ENCODE measurements around the gene COMT. TPM values are rescaled to one million over a fixed set of nuclear protein-coding genes. Genes with fewer than 3 reads are reported as not detected.

Gene COMT
- total RNA-seq, 2 donors from 2014 or later: 26.6 to 27.8 TPM

- Mint-ChIP-seq H3K4me3 (no peak overlapping the region), H3K27ac (no peak overlapping the region)
- TF ChIP-seq CTCF (conservative IDR thresholded peaks at IDR 0.05): no peak
Measured at GRCh38 chr22:20008221-20008995, 66.8 kb downstream of the COMT start.

GRCh38 chr22:20009018-20009491, 67.5 kb downstream of the COMT start:
- DNase-seq: peak; percentile 42
- H3K4me1 Mint-ChIP-seq: peaks cover 4% of the 10 kb centered on the region
- H3K4me3 ChIP-seq (ENCODE audit: low read length): no peak overlapping the region
- H3K27ac Mint-ChIP-seq: no peak overlapping the region
- no peaks in the 10 kb centered on the region for H3K27me3 Mint-ChIP-seq (ENCODE audit: insufficient read depth)
- WGBS, 2 experiments (ENCODE audit: insufficient coverage in 1 of 2, insufficient read length in 1 of 2): 88 to 93% methylated on average over 4 to 9 of the region's 9 CpGs
- no peak for TF ChIP-seq CTCF (conservative IDR thresholded peaks at IDR 0.05)
- H3K4me1 ChIP-seq (ENCODE audit: control insufficient read depth, insufficient read depth, low read length): peaks cover 5% of the 10 kb centered on the region
- peaks cover 10% of the 10 kb centered on the region for H3K9me3 Mint-ChIP-seq
- no peak overlapping the region for H3K27ac ChIP-seq (ENCODE audit: low read depth, low read length)
- no peak overlapping the region for H3K4me3 Mint-ChIP-seq
- H3K36me3 Mint-ChIP-seq (ENCODE audit: low read depth): no peaks in the 10 kb centered on the region
- peaks cover 12% of the 10 kb centered on the region for H3K9me3 ChIP-seq (ENCODE audit: control insufficient read depth, low read length)
- no peak overlapping the region for H3K9ac ChIP-seq (ENCODE audit: extremely low read depth, low read length, poor library complexity, severe bottlenecking)
- no peaks in the 10 kb centered on the region for H3K36me3 ChIP-seq (ENCODE audit: control insufficient read depth, insufficient read depth, low read length)
- H3K27me3 ChIP-seq (ENCODE audit: control insufficient read depth, insufficient read depth, low read length, poor library complexity, severe bottlenecking): no peaks in the 10 kb centered on the region

More at GRCh38 chr22:20008221-20008995, 66.8 kb downstream of the COMT start:
- H3K9ac ChIP-seq (ENCODE audit: extremely low read depth, low read length, poor library complexity, severe bottlenecking): no peak overlapping the region
- peaks cover 4% of the 10 kb centered on the region for H3K36me3 Mint-ChIP-seq (ENCODE audit: low read depth)
- H3K9me3 Mint-ChIP-seq: peaks cover 16% of the 10 kb centered on the region
- no peaks in the 10 kb centered on the region for H3K36me3 ChIP-seq (ENCODE audit: control insufficient read depth, insufficient read depth, low read length)
- H3K4me1 ChIP-seq (ENCODE audit: control insufficient read depth, insufficient read depth, low read length): peaks cover 2% of the 10 kb centered on the region
- no peak overlapping the region for H3K4me3 ChIP-seq (ENCODE audit: low read length)
- 87 to 90% methylated on average over 4 to 11 of the region's 11 CpGs for WGBS, 2 experiments (ENCODE audit: insufficient coverage in 1 of 2, insufficient read length in 1 of 2)
- peaks cover 4% of the 10 kb centered on the region for H3K4me1 Mint-ChIP-seq
- peaks cover 19% of the 10 kb centered on the region for H3K9me3 ChIP-seq (ENCODE audit: control insufficient read depth, low read length)
- no peaks in the 10 kb centered on the region for H3K27me3 Mint-ChIP-seq (ENCODE audit: insufficient read depth)
- H3K27me3 ChIP-seq (ENCODE audit: control insufficient read depth, insufficient read depth, low read length, poor library complexity, severe bottlenecking): no peaks in the 10 kb centered on the region
- peak; percentile 34 for DNase-seq
- no peak overlapping the region for H3K27ac ChIP-seq (ENCODE audit: low read depth, low read length)

- Mint-ChIP-seq H3K27me3 (ENCODE audit: insufficient read depth) (peaks cover 6% of the 10 kb centered on the region), H3K27ac (no peak overlapping the region), H3K36me3 (ENCODE audit: low read depth) (no peaks in the 10 kb centered on the region), H3K4me3 (no peak overlapping the region), H3K4me1 (peaks cover 4% of the 10 kb centered on the region), H3K9me3 (peaks cover 3% of the 10 kb centered on the region)
- H3K9ac ChIP-seq (ENCODE audit: extremely low read depth, low read length, poor library complexity, severe bottlenecking): no peak overlapping the region
- H3K4me1 ChIP-seq (ENCODE audit: control insufficient read depth, insufficient read depth, low read length): peaks cover 5% of the 10 kb centered on the region
- no peaks in the 10 kb centered on the region for H3K36me3 ChIP-seq (ENCODE audit: control insufficient read depth, insufficient read depth, low read length)
- 93% methylated on average over 7 to 8 of the region's 8 CpGs for WGBS, 2 experiments (ENCODE audit: insufficient coverage in 1 of 2, insufficient read length in 1 of 2)
- peaks cover 6% of the 10 kb centered on the region for H3K9me3 ChIP-seq (ENCODE audit: control insufficient read depth, low read length)
- no peak overlapping the region for H3K27ac ChIP-seq (ENCODE audit: low read depth, low read length)
- H3K27me3 ChIP-seq (ENCODE audit: control insufficient read depth, insufficient read depth, low read length, poor library complexity, severe bottlenecking): peaks cover 4% of the 10 kb centered on the region
- no peak for TF ChIP-seq CTCF (conservative IDR thresholded peaks at IDR 0.05)
- H3K4me3 ChIP-seq (ENCODE audit: low read length): no peak overlapping the region
- peak; percentile 23 for DNase-seq
Measured at GRCh38 chr22:20009582-20010306, 68.2 kb downstream of the COMT start.

Measured in endodermal cell (in vitro differentiated cells).